Measurements from ENCODE around the gene BRF1. TPM values are rescaled to one million over a fixed set of nuclear protein-coding genes. Genes with fewer than 3 reads are reported as not detected.

BRF1 gene
- total RNA-seq, 6 experiments from 2014 or later = 13.1 to 17.8 (median 16.2) TPM

- ATAC-seq (no peak), DNase-seq (no peak)
- TF ChIP-seq, protein P1, sequence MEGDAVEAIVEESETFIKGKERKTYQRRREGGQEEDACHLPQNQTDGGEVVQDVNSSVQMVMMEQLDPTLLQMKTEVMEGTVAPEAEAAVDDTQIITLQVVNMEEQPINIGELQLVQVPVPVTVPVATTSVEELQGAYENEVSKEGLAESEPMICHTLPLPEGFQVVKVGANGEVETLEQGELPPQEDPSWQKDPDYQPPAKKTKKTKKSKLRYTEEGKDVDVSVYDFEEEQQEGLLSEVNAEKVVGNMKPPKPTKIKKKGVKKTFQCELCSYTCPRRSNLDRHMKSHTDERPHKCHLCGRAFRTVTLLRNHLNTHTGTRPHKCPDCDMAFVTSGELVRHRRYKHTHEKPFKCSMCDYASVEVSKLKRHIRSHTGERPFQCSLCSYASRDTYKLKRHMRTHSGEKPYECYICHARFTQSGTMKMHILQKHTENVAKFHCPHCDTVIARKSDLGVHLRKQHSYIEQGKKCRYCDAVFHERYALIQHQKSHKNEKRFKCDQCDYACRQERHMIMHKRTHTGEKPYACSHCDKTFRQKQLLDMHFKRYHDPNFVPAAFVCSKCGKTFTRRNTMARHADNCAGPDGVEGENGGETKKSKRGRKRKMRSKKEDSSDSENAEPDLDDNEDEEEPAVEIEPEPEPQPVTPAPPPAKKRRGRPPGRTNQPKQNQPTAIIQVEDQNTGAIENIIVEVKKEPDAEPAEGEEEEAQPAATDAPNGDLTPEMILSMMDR (IDR thresholded peaks at IDR 0.05) = no peak
- no peak for TF ChIP-seq POLR2A (IDR thresholded peaks at IDR 0.05)
- WGBS (ENCODE audit: insufficient coverage, low coverage, low lambda C conversion rate, missing lambda C conversion rate) = no CpG with 5 or more reads among the region's 32 CpGs
- intact Hi-C loops (cut with DNase I) = no loop called here
- Histone ChIP-seq H3K9me3 (no peaks in the 10 kb centered on the region), H3K4me3 (no peak overlapping the region), H3K27ac (no peak overlapping the region), H3K36me3 (no peaks in the 10 kb centered on the region), H3K27me3 (no peaks in the 10 kb centered on the region), H3K4me1 (peaks cover 0 to 5% (median 0%) of the 10 kb centered on the region in 4 donors)
Observed at GRCh38 chr14:105165761-105166485, 134.9 kb downstream of the BRF1 start.

- TF ChIP-seq POLR2A (IDR thresholded peaks at IDR 0.05) = no peak
- TF ChIP-seq, protein P1 (IDR thresholded peaks at IDR 0.05) = no peak
- ATAC-seq (no peak), DNase-seq (no peak)
- Histone ChIP-seq H3K27me3 (no peaks in the 10 kb centered on the region), H3K36me3 (no peaks in the 10 kb centered on the region), H3K4me3 (no peak overlapping the region), H3K4me1 (peaks cover 0 to 5% (median 0%) of the 10 kb centered on the region in 4 donors), H3K27ac (no peak overlapping the region), H3K9me3 (no peaks in the 10 kb centered on the region)
- 83% methylated on average over 1 of the region's 10 CpGs for WGBS (ENCODE audit: insufficient coverage, low coverage, low lambda C conversion rate, missing lambda C conversion rate)
- intact Hi-C loops (cut with DNase I) = no loop called here
Observed at GRCh38 chr14:105165134-105165704, 135.6 kb downstream of the BRF1 start.

GRCh38 chr14:105163040-105163742 lies 137.6 kb downstream of the BRF1 start:
- H3K9me3 ChIP-seq = no peaks in the 10 kb centered on the region
- H3K36me3 ChIP-seq = no peaks in the 10 kb centered on the region
- intact Hi-C loops (cut with DNase I) = no loop called here
- H3K27ac ChIP-seq = no peak overlapping the region
- no peak overlapping the region for H3K4me3 ChIP-seq
- TF ChIP-seq, protein P1 (IDR thresholded peaks at IDR 0.05) = no peak
- no peak for TF ChIP-seq POLR2A (IDR thresholded peaks at IDR 0.05)
- ATAC-seq = no peak
- no peak for DNase-seq
- WGBS (ENCODE audit: insufficient coverage, low coverage, low lambda C conversion rate, missing lambda C conversion rate) = no CpG with 5 or more reads among the region's 18 CpGs
- H3K27me3 ChIP-seq = no peaks in the 10 kb centered on the region
- H3K4me1 ChIP-seq = peaks cover 0 to 5% (median 0%) of the 10 kb centered on the region in 4 donors

DNA sequence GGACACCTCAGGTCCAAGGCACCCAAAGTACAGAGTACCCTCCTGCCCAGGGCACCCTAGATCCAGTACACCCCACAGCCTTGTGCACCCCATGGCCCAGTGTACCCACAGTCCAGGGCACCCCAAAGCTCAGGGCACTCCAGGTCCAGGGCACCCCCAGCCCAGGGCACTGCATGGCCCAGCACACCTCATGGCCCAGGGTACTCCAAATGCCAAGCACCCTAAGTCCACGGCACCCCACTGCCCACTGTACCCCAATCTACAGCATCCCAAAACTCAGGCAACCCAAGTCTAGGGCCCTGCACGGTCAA lies 138.2 kb downstream of the BRF1 start:
- TF ChIP-seq, protein P1 (IDR thresholded peaks at IDR 0.05) = no peak
- TF ChIP-seq POLR2A (IDR thresholded peaks at IDR 0.05) = no peak
- DNase-seq = no peak
- Histone ChIP-seq H3K4me1 (peaks cover 0 to 2% (median 0%) of the 10 kb centered on the region in 4 donors), H3K27me3 (no peaks in the 10 kb centered on the region), H3K27ac (no peak overlapping the region), H3K36me3 (no peaks in the 10 kb centered on the region), H3K4me3 (no peak overlapping the region), H3K9me3 (no peaks in the 10 kb centered on the region)
- intact Hi-C loops (cut with DNase I) = no loop called here
- WGBS (ENCODE audit: insufficient coverage, low coverage, low lambda C conversion rate, missing lambda C conversion rate) = 100% methylated on average over 1 of the region's 2 CpGs
- no peak for ATAC-seq

All from right lobe of liver (tissue), 6 donors.